Aorta (tissue), 5 donors: ENCODE measurements around the gene CADM1. TPM values are rescaled to one million over a fixed set of nuclear protein-coding genes. Genes with fewer than 3 reads are reported as not detected.
"Not testable (repeated sequence)": the region's sequence is repeated elsewhere in the genome, so short reads cannot be mapped to it uniquely, and the experiment has no call there.

Experiments
- ATAC-seq: fragments of 200-7000 bp; cut with Tn5 transposase; one replicate; pipeline ENCODE4 v1.9.1; 2022; ENCODE audit warnings: moderate library complexity; ENCODE audit not compliant: low FRiP score
- DNase-seq, 2 donors: peaks; one replicate each; pipeline ENCODE4 v3.0.0-alpha.2; 2020
- H3K27ac ChIP-seq, 2 donors: one replicate each; pipeline ENCODE4 v1.5.1; 2013; ENCODE audit warnings: low read length in 2 of 2, mild to moderate bottlenecking in 2 of 2, moderate library complexity in 2 of 2, control low read depth in 1 of 2, inconsistent platforms in 1 of 2, low read depth in 1 of 2
- H3K27me3 ChIP-seq, 2 donors: one replicate each; pipeline ENCODE4 v1.6.1; 2013; ENCODE audit warnings: control low read depth in 1 of 2, low read length in 1 of 2, mild to moderate bottlenecking in 1 of 2, moderate library complexity in 1 of 2; ENCODE audit not compliant: insufficient read depth in 2 of 2, control insufficient read depth in 1 of 2
- H3K36me3 ChIP-seq, 2 donors: one replicate each; pipeline ENCODE4 v1.6.1; 2013; ENCODE audit warnings: control low read depth in 1 of 2, low read length in 1 of 2, mild to moderate bottlenecking in 1 of 2; ENCODE audit not compliant: insufficient read depth in 2 of 2, control insufficient read depth in 1 of 2
- H3K4me1 ChIP-seq, 2 donors: one replicate each; pipeline ENCODE4 v1.6.1; 2013; ENCODE audit warnings: low read length in 2 of 2, control low read depth in 1 of 2, mild to moderate bottlenecking in 1 of 2, moderate library complexity in 1 of 2; ENCODE audit not compliant: insufficient read depth in 2 of 2, control insufficient read depth in 1 of 2
- H3K4me3 ChIP-seq, 2 donors: one replicate each; pipeline ENCODE4 v1.5.1; 2013; ENCODE audit warnings: low read length in 2 of 2, control low read depth in 1 of 2, mild to moderate bottlenecking in 1 of 2
- H3K9me3 ChIP-seq: one replicate; pipeline ENCODE4 v1.6.1; 2013; ENCODE audit warnings: mild to moderate bottlenecking, low read length; ENCODE audit not compliant: control insufficient read depth
- WGBS, 2 donors: extraction: QIAGEN DNeasy Blood & Tissue Kit; methylation state at CpG; one replicate each; pipeline ENCODE4 v1.1.7; 2013; 5-methylcytosine and 5-hydroxymethylcytosine counted together
- intact Hi-C, 2 donors: fragments of 100-400 bp; cut with DNase I; formaldehyde crosslinking; loops; one replicate each; pipeline versions ENCODE4 v1.14.2 to v1.15.0; 2022
- polyA plus RNA-seq, 2 donors: library from polyadenylated mRNA; stranded (reverse); fragments of 200-250 nt; gene quantifications; one replicate each; pipeline ENCODE4 v1.2.3, GENCODE V29; 2013
- total RNA-seq, 2 donors: library from RNA; stranded (reverse); fragmentation: NEBNext Ultra II Directional; extraction: Animal tissue kit (Norgen Biotek cat#: 25700); gene quantifications; one replicate each; pipeline ENCODE4 v1.2.1, GENCODE V29; 2021
- donor health status: healthy with polysubstance abuse.
- donor health status: Bipolar disorder and iron deficiency.
- donor health status: DM: no; HTN: no; CAD: no.
- donor health status: DM: no; HTN: no; CAD: no.
- donor health status: DM: yes; HTN: yes; CAD: no.

The CADM1 gene
- total and polyA plus RNA-seq, 4 donors, result 0.26 to 9.8 (median 5.7) TPM

GRCh38 chr11:115475564-115475963, 28.7 kb downstream of the CADM1 start:
- WGBS, 2 donors, result 88 to 94% methylated on average over 4 of the region's 4 CpGs
- intact Hi-C loops, result no loop called here

DNA sequence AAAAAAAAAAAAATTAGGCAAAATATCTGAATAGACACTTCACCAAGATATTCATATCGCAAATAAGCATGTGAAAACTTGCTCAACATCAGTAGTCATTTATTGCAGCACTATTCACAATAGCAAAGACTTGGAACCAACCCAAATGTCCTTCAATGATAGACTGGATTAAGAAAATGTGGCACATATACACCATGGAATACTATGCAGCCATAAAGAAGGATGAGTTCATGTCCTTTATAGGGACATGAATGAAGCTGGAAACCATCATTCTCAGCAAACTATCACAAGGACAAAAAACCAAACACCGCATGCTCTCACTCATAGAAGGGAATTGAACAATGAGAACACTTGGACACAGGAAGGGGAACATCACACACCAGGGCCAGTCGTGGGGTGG, 29.9 kb downstream of the CADM1 start:
- 91 to 94% methylated on average over 3 of the region's 3 CpGs for WGBS, 2 donors
- H3K36me3 ChIP-seq, intact Hi-C loops, H3K9me3 ChIP-seq, H3K4me1 ChIP-seq, ATAC-seq, H3K4me3 ChIP-seq, H3K27ac ChIP-seq, H3K27me3 ChIP-seq, DNase-seq: not testable (repeated sequence)

More at GRCh38 chr11:115475564-115475963, 28.7 kb downstream of the CADM1 start:
- Histone ChIP-seq H3K4me1 (no peaks in the 10 kb centered on the region), H3K27ac (no peak overlapping the region), H3K9me3 (no peaks in the 10 kb centered on the region), H3K27me3 (no peaks in the 10 kb centered on the region), H3K4me3 (no peak overlapping the region), H3K36me3 (no peaks in the 10 kb centered on the region)
- no peak for DNase-seq
- ATAC-seq, result no peak

DNA sequence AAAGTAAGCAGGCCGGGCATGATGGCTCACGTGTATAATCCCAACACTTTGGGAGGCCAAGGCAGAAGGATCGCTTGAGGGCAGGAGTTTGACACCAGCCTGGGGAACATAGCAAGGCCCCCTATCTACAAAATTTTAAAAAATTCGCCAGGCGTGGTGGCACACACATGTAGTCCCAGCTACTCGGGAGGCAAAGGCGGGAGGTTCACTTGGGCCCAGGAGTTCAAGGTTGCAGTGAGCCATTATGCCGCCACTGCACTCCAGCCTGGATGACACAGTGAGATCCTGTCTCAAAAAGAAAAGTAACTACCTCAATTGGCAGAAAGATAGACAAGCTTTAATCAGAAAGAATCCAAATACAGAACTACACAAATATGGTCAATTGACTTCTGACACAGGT, 31.0 kb downstream of the CADM1 start:
- H3K36me3 ChIP-seq, result no peaks in the 10 kb centered on the region
- ATAC-seq (no peak), DNase-seq (no peak)
- no peak overlapping the region for H3K4me3 ChIP-seq
- H3K27me3 ChIP-seq, result no peaks in the 10 kb centered on the region
- WGBS, 2 donors, result 94 to 97% methylated on average over 8 of the region's 8 CpGs
- intact Hi-C loops, result no loop called here
- H3K4me1 ChIP-seq, result no peaks in the 10 kb centered on the region
- H3K9me3 ChIP-seq, result no peaks in the 10 kb centered on the region
- no peak overlapping the region for H3K27ac ChIP-seq

GRCh38 chr11:115471367-115471766, 32.8 kb downstream of the CADM1 start:
- H3K27ac ChIP-seq, result no peak overlapping the region
- 74 to 78% methylated on average over 3 of the region's 3 CpGs for WGBS, 2 donors
- intact Hi-C loops, result no loop called here
- DNase-seq (no peak), ATAC-seq (no peak)
- H3K36me3 ChIP-seq, result no peaks in the 10 kb centered on the region
- H3K4me3 ChIP-seq, result no peak overlapping the region
- H3K27me3 ChIP-seq, result no peaks in the 10 kb centered on the region
- no peaks in the 10 kb centered on the region for H3K4me1 ChIP-seq
- H3K9me3 ChIP-seq, result no peaks in the 10 kb centered on the region

- 83 to 85% methylated on average over 3 of the region's 3 CpGs for WGBS, 2 donors
- no peaks in the 10 kb centered on the region for H3K9me3 ChIP-seq
- DNase-seq (no peak), ATAC-seq (no peak)
- no peaks in the 10 kb centered on the region for H3K36me3 ChIP-seq
- no peaks in the 10 kb centered on the region for H3K27me3 ChIP-seq
- no peak overlapping the region for H3K27ac ChIP-seq
- no peak overlapping the region for H3K4me3 ChIP-seq
- no peaks in the 10 kb centered on the region for H3K4me1 ChIP-seq
- intact Hi-C loops, result no loop called here
Measured at GRCh38 chr11:115470928-115471327, 33.3 kb downstream of the CADM1 start.

DNA sequence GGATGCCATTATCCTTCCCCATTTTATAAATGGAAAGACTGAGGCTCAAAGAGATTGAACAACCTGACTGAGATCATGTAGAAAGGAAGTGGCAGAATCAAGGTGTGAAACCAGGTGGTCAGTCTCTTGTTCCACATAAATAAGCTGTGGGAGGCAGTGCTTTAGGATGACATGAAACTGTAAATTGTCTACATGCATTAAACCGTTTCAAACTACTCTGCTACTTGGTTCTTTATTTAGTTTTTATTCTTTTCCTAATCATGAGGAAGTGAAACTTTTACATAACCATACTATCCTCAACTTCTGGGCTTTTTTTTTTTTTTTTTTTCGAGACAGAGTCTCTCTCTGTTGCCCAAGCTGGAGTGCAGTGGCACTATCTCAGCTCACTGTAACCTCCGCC, 34.9 kb downstream of the CADM1 start:
- no peak for DNase-seq
- no peak for ATAC-seq
- intact Hi-C loops, result no loop called here
- no peaks in the 10 kb centered on the region for H3K9me3 ChIP-seq
- no peaks in the 10 kb centered on the region for H3K27me3 ChIP-seq
- 78 to 81% methylated on average over 3 of the region's 3 CpGs for WGBS, 2 donors
- H3K4me1 ChIP-seq, result no peaks in the 10 kb centered on the region
- no peak overlapping the region for H3K4me3 ChIP-seq
- H3K27ac ChIP-seq, result no peak overlapping the region
- H3K36me3 ChIP-seq, result no peaks in the 10 kb centered on the region

DNA sequence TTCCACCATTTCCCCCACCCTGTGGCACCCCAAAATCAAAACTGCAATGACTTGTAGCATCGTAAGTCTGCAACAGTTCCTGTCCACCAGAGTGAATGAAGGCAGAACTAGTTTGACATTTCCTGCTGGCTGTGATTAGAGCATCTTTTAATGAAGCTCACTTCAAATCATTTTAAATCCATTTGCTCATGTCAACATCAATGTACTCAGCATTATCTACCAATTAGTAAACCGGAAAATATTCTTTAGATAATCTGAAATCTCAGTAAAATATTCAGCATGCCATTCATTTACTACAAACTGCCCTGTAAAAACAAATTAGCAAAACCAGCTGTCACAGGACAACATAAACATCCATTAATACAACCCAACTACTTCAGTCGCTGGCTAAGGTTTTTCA, 38.1 kb downstream of the CADM1 start:
- Histone ChIP-seq H3K27ac (no peak overlapping the region), H3K4me1 (no peaks in the 10 kb centered on the region), H3K27me3 (no peaks in the 10 kb centered on the region), H3K36me3 (no peaks in the 10 kb centered on the region), H3K4me3 (no peak overlapping the region), H3K9me3 (no peaks in the 10 kb centered on the region)
- ATAC-seq (no peak), DNase-seq (no peak)
- intact Hi-C loops, result no loop called here
- 67 to 75% methylated on average over 3 of the region's 3 CpGs for WGBS, 2 donors

DNA sequence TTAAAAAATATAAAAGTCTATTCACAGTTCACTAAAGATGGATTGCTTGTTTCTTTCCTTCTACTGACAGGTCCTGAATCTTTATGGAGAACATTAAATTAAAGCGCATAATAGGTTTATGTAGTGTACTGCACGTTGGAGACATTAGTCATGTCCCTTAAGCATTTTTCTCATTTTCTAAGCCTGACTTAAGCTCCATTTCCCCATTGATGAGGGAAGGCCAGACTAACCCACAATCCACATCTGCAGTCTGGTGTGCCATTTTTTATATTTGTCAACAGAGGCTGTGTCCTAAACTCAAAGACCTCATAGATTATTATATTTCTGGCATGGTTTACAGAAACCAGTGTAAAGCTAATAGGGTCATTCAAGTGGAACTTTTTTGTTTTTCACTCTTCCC, 39.9 kb downstream of the CADM1 start:
- Histone ChIP-seq H3K9me3 (no peaks in the 10 kb centered on the region), H3K4me3 (no peak overlapping the region), H3K4me1 (no peaks in the 10 kb centered on the region), H3K27me3 (no peaks in the 10 kb centered on the region), H3K27ac (no peak overlapping the region), H3K36me3 (no peaks in the 10 kb centered on the region)
- ATAC-seq (no peak), DNase-seq (no peak)
- intact Hi-C loops, result no loop called here
- WGBS, 2 donors, result 64 to 66% methylated on average over 2 of the region's 2 CpGs

GRCh38 chr11:115463606-115464005, 40.6 kb downstream of the CADM1 start:
- DNase-seq, result no peak
- WGBS, 2 donors, result 83 to 86% methylated on average over 3 of the region's 3 CpGs
- intact Hi-C loops, result no loop called here

More at GRCh38 chr11:115463606-115464005, 40.6 kb downstream of the CADM1 start:
- no peaks in the 10 kb centered on the region for H3K9me3 ChIP-seq
- H3K36me3 ChIP-seq, result no peaks in the 10 kb centered on the region
- H3K27me3 ChIP-seq, result no peaks in the 10 kb centered on the region
- H3K4me3 ChIP-seq, result no peak overlapping the region
- no peaks in the 10 kb centered on the region for H3K4me1 ChIP-seq
- H3K27ac ChIP-seq, result no peak overlapping the region
- ATAC-seq, result no peak
